H1 (cell line): Measurements from ENCODE around the gene CDC73. TPM values are rescaled to one million over a fixed set of nuclear protein-coding genes. Genes with fewer than 3 reads are reported as not detected.

Experiments
- CHD7 ChIP-seq: fragments of 300-600 bp; sonication (generic); IDR thresholded peaks from 2 replicates; pipeline ENCODE4 v1.7.1; 2012; ENCODE audit warnings: low read length, moderate library complexity, mild to moderate bottlenecking, inconsistent platforms; ENCODE audit not compliant: insufficient replicate concordance
- CTCF ChIP-seq, 3 experiments: IDR thresholded peaks; 1 replicate in 2 of 3; 2 replicates in 1 of 3; pipeline versions ENCODE4 v1.5.1 to v1.6.1; 2011; ENCODE audit warnings: low read length in 3 of 3, mild to moderate bottlenecking in 3 of 3, inconsistent platforms in 2 of 3, low read depth in 1 of 3, moderate library complexity in 1 of 3; ENCODE audit not compliant: insufficient read depth in 1 of 3; ENCODE audit errors: control extremely low read depth in 1 of 3
- EP300 ChIP-seq, 2 experiments: IDR thresholded peaks; 1 replicate in 1 of 2; 2 replicates in 1 of 2; pipeline ENCODE4 v1.6.1; 2011 to 2012; ENCODE audit warnings: low read depth in 2 of 2, low read length in 2 of 2, mild to moderate bottlenecking in 2 of 2, borderline replicate concordance in 1 of 2, inconsistent platforms in 1 of 2, moderate library complexity in 1 of 2
- KDM4A ChIP-seq: IDR thresholded peaks from one replicate; pipeline ENCODE4 v1.7.1; 2012; ENCODE audit warnings: low read depth, mild to moderate bottlenecking, moderate library complexity, low read length, inconsistent platforms; ENCODE audit not compliant: severe bottlenecking
- MAFK ChIP-seq: IDR thresholded peaks from 2 replicates; pipeline ENCODE4 v1.6.1; 2012; ENCODE audit warnings: low read depth, mild to moderate bottlenecking, improper control_type of control experiment, low read length
- PHF8 ChIP-seq: fragments of 200-600 bp; sonication (generic); conservative IDR thresholded peaks from 2 replicates; pipeline ENCODE4 v1.7.1; 2012; ENCODE audit warnings: low read depth, mild to moderate bottlenecking, inconsistent platforms, low read length, moderate library complexity
- RNF2 ChIP-seq: fragments of 200-900, 300-1000 bp; sonication (generic); IDR thresholded peaks from 2 replicates; pipeline ENCODE4 v1.7.1; 2016; ENCODE audit warnings: borderline replicate concordance, low read depth, mild to moderate bottlenecking, antibody characterized with exemption, low read length; ENCODE audit not compliant: poor library complexity, severe bottlenecking; ENCODE audit errors: missing control alignments
- polyA plus RNA-seq, 7 experiments: library from polyadenylated mRNA; depleted of rRNA in 3 of 7; stranded (reverse) in 5 of 7; unstranded in 2 of 7; fragments of >200 nt in 5 of 7; fragments of 200-250 nt in 2 of 7; gene quantifications; 1 replicate in 5 of 7; 2 replicates in 1 of 7; 4 replicates in 1 of 7; pipeline versions ENCODE4 v1.2.1 to v1.2.3, GENCODE V29; 2011 to 2013; ENCODE audit warnings: missing spikeins in 2 of 7, mixed read lengths in 2 of 7
- total RNA-seq: library from RNA; stranded (reverse); fragmentation: NEBNext Ultra II Directional; extraction: Animal tissue kit (Norgen Biotek cat#: 25700); gene quantifications from 2 replicates; pipeline ENCODE4 v1.2.1, GENCODE V29; 2021

CDC73 gene
- total and polyA plus RNA-seq, 2 of the 8 experiments (the other 6 are each of a cell fraction or from before 2014, with no cell fraction given) = 9.8 to 64.0 TPM

GRCh38 chr1:193222056-193222615 lies 100.3 kb downstream of the CDC73 start (continued):
- TF ChIP-seq CHD7 (no peak), MAFK (no peak), KDM4A (no peak), PHF8 (no peak), EP300 (IDR thresholded peaks at IDR 0.05; ENCODE audit: borderline replicate concordance in 1 of 2, low read depth in 2 of 2, low read length in 2 of 2) (no peak), CTCF (IDR thresholded peaks at IDR 0.05; ENCODE audit: control extremely low read depth in 1 of 3, insufficient read depth in 1 of 3, low read depth in 1 of 3, low read length in 3 of 3) (no peak), RNF2 (no peak)
